C4-2B (cell line): Measurements from ENCODE around the gene SCYGR7.

Experiments
- CTCF ChIP-seq: fragments of 450-650 bp; conservative IDR thresholded peaks from 2 replicates; pipeline ENCODE4 v1.5.1; 2017; ENCODE audit warnings: mild to moderate bottlenecking
- ZFX ChIP-seq: fragments of 450-650 bp; IDR thresholded peaks from 2 replicates; pipeline ENCODE4 v1.6.1; 2017

GRCh38 chr2:227719641-227720040, 8.5 kb upstream of the SCYGR7 start:
- TF ChIP-seq CTCF (no peak), ZFX (no peak)
